Epidermal melanocyte (primary cell): ENCODE measurements around the gene AP1AR.
A peak's percentile ranks its signal among the peaks of the same experiment; 100 is the strongest.

Source experiments
- DNase-seq: peaks from one replicate; pipeline ENCODE4 v3.0.0; 2011; ENCODE audit warnings: low spot score; ENCODE audit not compliant: insufficient read length

Gene AP1AR

GRCh38 chr4:112222219-112222955, 9.2 kb upstream of the AP1AR start:
- DNase-seq = no peak

GRCh38 chr4:112225157-112225556, 6.4 kb upstream of the AP1AR start:
- no peak for DNase-seq

- peak; percentile 82 for DNase-seq
Observed at GRCh38 chr4:112230879-112231778, 458 bp upstream of the AP1AR start.

GRCh38 chr4:112234952-112235609, 3.5 kb downstream of the AP1AR start:
- DNase-seq = peak; percentile 71

GRCh38 chr4:112236040-112236439, 4.5 kb downstream of the AP1AR start:
- no peak for DNase-seq

- no peak for DNase-seq
Observed at GRCh38 chr4:112238833-112239232, 7.2 kb downstream of the AP1AR start.

GRCh38 chr4:112245383-112245782, 13.8 kb downstream of the AP1AR start:
- no peak for DNase-seq

- no peak for DNase-seq
Observed at GRCh38 chr4:112247021-112247420, 15.4 kb downstream of the AP1AR start.

- no peak for DNase-seq
Observed at GRCh38 chr4:112251019-112251643, 19.5 kb downstream of the AP1AR start.

- no peak for DNase-seq
Observed at GRCh38 chr4:112252234-112252633, 20.6 kb downstream of the AP1AR start.

GRCh38 chr4:112253382-112254000, 21.9 kb downstream of the AP1AR start:
- DNase-seq = no peak

- no peak for DNase-seq
Observed at GRCh38 chr4:112257098-112257497, 25.5 kb downstream of the AP1AR start.

- no peak for DNase-seq
Observed at GRCh38 chr4:112266823-112267222, 35.2 kb downstream of the AP1AR start.

- DNase-seq = no peak
Observed at GRCh38 chr4:112270051-112270450, 38.5 kb downstream of the AP1AR start.

GRCh38 chr4:112270640-112271421, 39.2 kb downstream of the AP1AR start:
- DNase-seq = no peak

GRCh38 chr4:112272292-112272691, 40.7 kb downstream of the AP1AR start:
- DNase-seq = no peak

- no peak for DNase-seq
Observed at GRCh38 chr4:112274959-112275358, 43.4 kb downstream of the AP1AR start.

GRCh38 chr4:112276113-112276512, 44.5 kb downstream of the AP1AR start:
- DNase-seq = no peak

GRCh38 chr4:112277220-112277619, 45.6 kb downstream of the AP1AR start:
- DNase-seq = no peak

- no peak for DNase-seq
Observed at GRCh38 chr4:112277705-112278448, 46.3 kb downstream of the AP1AR start.
